ENCODE measurements around the gene DNHD1. TPM values are rescaled to one million over a fixed set of nuclear protein-coding genes. Genes with fewer than 3 reads are reported as not detected.

The DNHD1 gene
- polyA plus RNA-seq, 3 donors: 0.24 to 21.0 (median 0.59) TPM

- WGBS (ENCODE audit: insufficient coverage): no CpG with 5 or more reads among the region's 3 CpGs
- H3K27ac ChIP-seq (ENCODE audit: low read depth in 1 of 2, low read length in 2 of 2): no peak overlapping the region
Observed at GRCh38 chr11:6448574-6448973, 48.5 kb upstream of the DNHD1 start.

GRCh38 chr11:6452219-6452618 is 44.9 kb upstream of the DNHD1 start:
- H3K36me3 ChIP-seq (replicated peaks in 1 of 2; ENCODE audit: control insufficient read depth in 1 of 2, insufficient read depth in 2 of 2, low read length in 2 of 2): peaks cover 77 to 87% of the 10 kb centered on the region in 2 donors
- no peak overlapping the region for H3K9ac ChIP-seq (ENCODE audit: insufficient read depth, low read length, poor library complexity, severe bottlenecking)
- no peak overlapping the region for H3K4me2 ChIP-seq (replicated peaks; ENCODE audit: extremely low read depth, low read length, poor library complexity, severe bottlenecking)
- H2AFZ ChIP-seq (ENCODE audit: insufficient read depth, low read depth, low read length, poor library complexity, severe bottlenecking): no peak overlapping the region
- H3K79me2 ChIP-seq (ENCODE audit: insufficient read depth, low read length): no peaks in the 10 kb centered on the region
- no peaks in the 10 kb centered on the region for H3K4me1 ChIP-seq (ENCODE audit: control insufficient read depth in 1 of 2, insufficient read depth in 2 of 2, low read length in 2 of 2)
- Mint-ChIP-seq H3K4me1 (no peaks in the 10 kb centered on the region), H3K4me3 (no peak overlapping the region), H3K36me3 (peaks cover 46 to 47% of the 10 kb centered on the region in 2 donors), H3K9me3 (no peaks in the 10 kb centered on the region), H3K27ac (no peak overlapping the region), H3K27me3 (ENCODE audit: low read depth in 3 of 3) (peaks cover 0 to 2% (median 0%) of the 10 kb centered on the region in 3 donors)
- H3K27me3 ChIP-seq (ENCODE audit: control insufficient read depth in 2 of 2, insufficient read depth in 2 of 2, low read length in 2 of 2): no peaks in the 10 kb centered on the region
- no peaks in the 10 kb centered on the region for H4K20me1 ChIP-seq (ENCODE audit: insufficient read depth, low read length)
- 100% methylated on average over 3 of the region's 3 CpGs for WGBS (ENCODE audit: insufficient coverage)
- H3K4me3 ChIP-seq (replicated peaks in 1 of 3; ENCODE audit: low read depth in 2 of 3, low read length in 3 of 3): no peak overlapping the region
- no peak for DNase-seq
- H3K27ac ChIP-seq (ENCODE audit: low read depth in 1 of 2, low read length in 2 of 2): no peak overlapping the region
- no peaks in the 10 kb centered on the region for H3K9me3 ChIP-seq (replicated peaks in 1 of 2; ENCODE audit: control insufficient read depth in 1 of 2, insufficient read depth in 1 of 2, low read length in 2 of 2)
- intact Hi-C loops (cut with micrococcal nuclease): no loop called here
- no peak for TF ChIP-seq CTCF (IDR thresholded peaks at IDR 0.05)

More at GRCh38 chr11:6448574-6448973, 48.5 kb upstream of the DNHD1 start:
- H3K36me3 Mint-ChIP-seq: peaks cover 12 to 13% of the 10 kb centered on the region in 2 donors
- TF ChIP-seq CTCF (IDR thresholded peaks at IDR 0.05): no peak
- Histone ChIP-seq H2AFZ (ENCODE audit: insufficient read depth, low read depth, low read length, poor library complexity, severe bottlenecking) (no peak overlapping the region), H3K4me1 (ENCODE audit: control insufficient read depth in 1 of 2, insufficient read depth in 2 of 2, low read length in 2 of 2) (no peaks in the 10 kb centered on the region), H3K4me3 (replicated peaks in 1 of 3; ENCODE audit: low read depth in 2 of 3, low read length in 3 of 3) (no peak overlapping the region), H3K4me2 (replicated peaks; ENCODE audit: extremely low read depth, low read length, poor library complexity, severe bottlenecking) (no peak overlapping the region), H3K36me3 (replicated peaks in 1 of 2; ENCODE audit: control insufficient read depth in 1 of 2, insufficient read depth in 2 of 2, low read length in 2 of 2) (peaks cover 46 to 52% of the 10 kb centered on the region in 2 donors), H3K79me2 (ENCODE audit: insufficient read depth, low read length) (no peaks in the 10 kb centered on the region), H3K27me3 (ENCODE audit: control insufficient read depth in 2 of 2, insufficient read depth in 2 of 2, low read length in 2 of 2) (no peaks in the 10 kb centered on the region), H4K20me1 (ENCODE audit: insufficient read depth, low read length) (no peaks in the 10 kb centered on the region), H3K9me3 (replicated peaks in 1 of 2; ENCODE audit: control insufficient read depth in 1 of 2, insufficient read depth in 1 of 2, low read length in 2 of 2) (no peaks in the 10 kb centered on the region), H3K9ac (ENCODE audit: insufficient read depth, low read length, poor library complexity, severe bottlenecking) (no peak overlapping the region)
- no peaks in the 10 kb centered on the region for H3K9me3 Mint-ChIP-seq
- peaks cover 0 to 3% (median 2%) of the 10 kb centered on the region in 3 donors for H3K27me3 Mint-ChIP-seq (ENCODE audit: low read depth in 3 of 3)
- intact Hi-C loops (cut with micrococcal nuclease): loop anchor here in 1 of 2 donors (10.0 kb wide), 1 partner anchor 56 kb away; no protein-coding TSS in a partner anchor
- DNase-seq: no peak
- no peak overlapping the region for H3K27ac Mint-ChIP-seq
- H3K4me1 Mint-ChIP-seq: no peaks in the 10 kb centered on the region
- H3K4me3 Mint-ChIP-seq: no peak overlapping the region
